ENCODE data around the gene IRF5. TPM values are rescaled to one million over a fixed set of nuclear protein-coding genes. Genes with fewer than 3 reads are reported as not detected.

The IRF5 gene
- total and polyA plus RNA-seq, 10 donors, result 26.2 to 56.3 (median 42.2) TPM

GRCh38 chr7:128934361-128935341 is 3.1 kb upstream of the IRF5 start:
- Histone ChIP-seq H3K4me1 (peaks cover 19 to 71% (median 63%) of the 10 kb centered on the region in 6 donors), H3K9me3 (no peaks in the 10 kb centered on the region), H3K27ac (peak overlapping the region in 5 of 8 donors; percentile 26 to 80 (median 62)), H3K4me3 (peak overlapping the region in 1 of 8 donors; percentile 27), H3K27me3 (replicated peaks in 1 of 7) (peaks cover 0 to 27% (median 0%) of the 10 kb centered on the region in 7 donors), H3K36me3 (no peaks in the 10 kb centered on the region)
- WGBS, 5 donors, result 38 to 57% (median 51%) methylated on average over 13 to 14 of the region's 14 CpGs
- intact Hi-C loops (cut with DNase I; ENCODE audit: low total_unique reads), result no loop called here
- no peak for DNase-seq
- TF ChIP-seq POLR2A (IDR thresholded peaks at IDR 0.05) (no peak), POLR2AphosphoS5 (IDR thresholded peaks at IDR 0.05) (peak in 1 of 3 donors; percentile 15), CTCF (IDR thresholded peaks at IDR 0.05 in 8 of 11, conservative IDR thresholded peaks at IDR 0.05 in 3 of 11) (no peak)

- 43 to 66% (median 53%) methylated on average over 6 of the region's 6 CpGs for WGBS, 5 donors
- Histone ChIP-seq H3K4me1 (peaks cover 19 to 78% (median 70%) of the 10 kb centered on the region in 6 donors), H3K9me3 (no peaks in the 10 kb centered on the region), H3K4me3 (peak overlapping the region in 1 of 8 donors; percentile 27), H3K27me3 (replicated peaks in 1 of 7) (peaks cover 0 to 32% (median 0%) of the 10 kb centered on the region in 7 donors), H3K27ac (peak overlapping the region in 5 of 8 donors; percentile 26 to 80 (median 62)), H3K36me3 (no peaks in the 10 kb centered on the region)
- intact Hi-C loops (cut with DNase I; ENCODE audit: low total_unique reads), result no loop called here
- no peak for TF ChIP-seq POLR2AphosphoS5 (IDR thresholded peaks at IDR 0.05)
- DNase-seq, result no peak
These were observed 2.4 kb upstream of the IRF5 start for GRCh38 chr7:128935342-128935730.

- H3K36me3 ChIP-seq, result peaks cover 0 to 2% (median 0%) of the 10 kb centered on the region in 6 donors
- H3K9me3 ChIP-seq, result no peaks in the 10 kb centered on the region
- no peak overlapping the region for H3K4me3 ChIP-seq
- peaks cover 19 to 93% (median 84%) of the 10 kb centered on the region in 6 donors for H3K4me1 ChIP-seq
- intact Hi-C loops (cut with DNase I; ENCODE audit: low total_unique reads), result no loop called here
- peak overlapping the region in 2 of 8 donors; percentile 90 to 91 for H3K27ac ChIP-seq
- no peak for DNase-seq
- H3K27me3 ChIP-seq (replicated peaks in 1 of 7), result peaks cover 0 to 32% (median 0%) of the 10 kb centered on the region in 7 donors
- 92 to 99% (median 95%) methylated on average over 4 of the region's 4 CpGs for WGBS, 5 donors
- TF ChIP-seq POLR2AphosphoS5 (IDR thresholded peaks at IDR 0.05) (no peak), POLR2A (IDR thresholded peaks at IDR 0.05) (no peak), CTCF (IDR thresholded peaks at IDR 0.05 in 8 of 11, conservative IDR thresholded peaks at IDR 0.05 in 3 of 11) (no peak)
These were observed 929 bp upstream of the IRF5 start for GRCh38 chr7:128936798-128937197.

- WGBS, 5 donors, result 55 to 68% (median 66%) methylated on average over 14 to 17 of the region's 17 CpGs
- H3K4me1 ChIP-seq, result peaks cover 19 to 97% (median 86%) of the 10 kb centered on the region in 6 donors
- H3K4me3 ChIP-seq, result peak overlapping the region in 7 of 8 donors; percentile 49 to 88 (median 79)
- H3K36me3 ChIP-seq, result peaks cover 0 to 7% (median 0%) of the 10 kb centered on the region in 6 donors
- peak overlapping the region; percentile 27 to 91 (median 84) for H3K27ac ChIP-seq
- peaks cover 0 to 32% (median 0%) of the 10 kb centered on the region in 7 donors for H3K27me3 ChIP-seq (replicated peaks in 1 of 7)
- TF ChIP-seq POLR2A (IDR thresholded peaks at IDR 0.05), result no peak
- TF ChIP-seq CTCF (IDR thresholded peaks at IDR 0.05 in 8 of 11, conservative IDR thresholded peaks at IDR 0.05 in 3 of 11), result no peak
- TF ChIP-seq POLR2AphosphoS5 (IDR thresholded peaks at IDR 0.05), result no peak
- intact Hi-C loops (cut with DNase I; ENCODE audit: low total_unique reads), result no loop called here
- no peak for DNase-seq
- H3K9me3 ChIP-seq, result no peaks in the 10 kb centered on the region
These were observed 468 bp upstream of the IRF5 start for GRCh38 chr7:128937271-128937646.

All from spleen (tissue), 11 donors.